HG03196 (cell line): ENCODE results near the gene EXOC1.

Experiments used
- ATAC-seq: cut with Tn5 transposase; IDR thresholded peaks from one replicate; pipeline ENCODE4 v1.9.1; 2021; ENCODE audit not compliant: unreplicated experiment

The EXOC1 gene

GRCh38 chr4:55947912-55948725 is 94.7 kb downstream of the EXOC1 start:
- peak; percentile 20 for ATAC-seq

GRCh38 chr4:55948726-55949481 is 95.5 kb downstream of the EXOC1 start, which contains the start of gene CEP135:
CEP135 (plus strand) TSS chr4:55948945; CDS start chr4:55952131, 3,186 bp downstream.
- peak; percentile 80 for ATAC-seq

DNA sequence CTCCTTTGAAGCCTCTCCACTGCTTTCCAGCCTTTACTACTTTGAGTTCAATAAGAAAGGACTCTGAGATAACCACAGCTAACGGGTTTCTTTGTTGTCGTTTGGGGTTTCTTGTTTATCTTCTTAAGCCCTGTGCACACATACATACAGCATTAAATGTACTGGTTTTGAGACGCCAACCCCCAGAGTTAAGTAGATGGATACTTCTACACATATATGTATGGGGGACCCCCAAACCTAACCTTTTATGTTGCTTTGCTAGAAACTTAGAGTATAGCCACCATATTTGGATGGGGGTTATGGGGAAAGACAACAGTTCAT is 96.0 kb downstream of the EXOC1 start:
- no peak for ATAC-seq

- ATAC-seq, result no peak
Measured at GRCh38 chr4:55951191-55951922, 97.9 kb downstream of the EXOC1 start.
